ENCODE data around the gene ATXN2. TPM values are rescaled to one million over a fixed set of nuclear protein-coding genes. Genes with fewer than 3 reads are reported as not detected.
"Not testable (repeated sequence)": the region's sequence is repeated elsewhere in the genome, so short reads cannot be mapped to it uniquely, and the experiment has no call there.

The ATXN2 gene
- total RNA-seq, 2 donors from 2014 or later: 37.1 to 55.4 TPM

- peak overlapping the region; percentile 94 to 99 (median 97) for H3K27ac ChIP-seq
- no peaks in the 10 kb centered on the region for H3K27me3 ChIP-seq
- intact Hi-C loops (cut with DNase I): no loop called here
- peaks cover 28% of the 10 kb centered on the region for H3K4me1 ChIP-seq
- ATAC-seq (no peak), DNase-seq (no peak)
- no peaks in the 10 kb centered on the region for H3K36me3 ChIP-seq (replicated peaks in 1 of 2; ENCODE audit: insufficient read depth in 1 of 2, low read depth in 2 of 2)
- TF ChIP-seq CTCF (IDR thresholded peaks at IDR 0.05) (no peak), POLR2A (IDR thresholded peaks at IDR 0.05) (no peak)
- no peaks in the 10 kb centered on the region for H3K9me3 ChIP-seq
- H3K4me3 ChIP-seq: peak overlapping the region in 1 of 2 donors; percentile 53
- WGBS, 2 donors: 1 to 6% methylated on average over 5 of the region's 5 CpGs
Measured at GRCh38 chr12:111600205-111600642, 1.1 kb upstream of the ATXN2 start.

GRCh38 chr12:111599453-111600204, 514 bp upstream of the ATXN2 start:
- 1% methylated on average over 12 to 49 of the region's 56 CpGs for WGBS, 2 donors
- no peaks in the 10 kb centered on the region for H3K36me3 ChIP-seq (replicated peaks in 1 of 2; ENCODE audit: insufficient read depth in 1 of 2, low read depth in 2 of 2)

GRCh38 chr12:111597831-111598636, 1.1 kb downstream of the ATXN2 start:
- H3K27ac ChIP-seq: peak overlapping the region; percentile 94 to 99 (median 97)
- TF ChIP-seq CTCF (IDR thresholded peaks at IDR 0.05) (no peak), POLR2A (IDR thresholded peaks at IDR 0.05) (no peak)
- no peaks in the 10 kb centered on the region for H3K9me3 ChIP-seq
- intact Hi-C loops (cut with DNase I): no loop called here
- H3K4me3 ChIP-seq: peak overlapping the region; percentile 81 to 99
- DNase-seq (peak; percentile 40 to 62 (median 48)), ATAC-seq (peak; percentile 30)
- peaks cover 40% of the 10 kb centered on the region for H3K4me1 ChIP-seq
- WGBS, 2 donors: 0% methylated on average over 66 of the region's 67 CpGs; no CpG with 5 or more reads in 1 of the 2 donors
- H3K36me3 ChIP-seq (replicated peaks in 1 of 2; ENCODE audit: insufficient read depth in 1 of 2, low read depth in 2 of 2): no peaks in the 10 kb centered on the region
- H3K27me3 ChIP-seq: no peaks in the 10 kb centered on the region

More at GRCh38 chr12:111599453-111600204, 514 bp upstream of the ATXN2 start:
- ATAC-seq (peak; percentile 84), DNase-seq (peak; percentile 84 to 88 (median 86))
- no peaks in the 10 kb centered on the region for H3K9me3 ChIP-seq
- TF ChIP-seq CTCF (IDR thresholded peaks at IDR 0.05): no peak
- peak; percentile 66 to 93 (median 92) for TF ChIP-seq POLR2A (IDR thresholded peaks at IDR 0.05)
- H3K4me3 ChIP-seq: peak overlapping the region; percentile 53 to 81
- intact Hi-C loops (cut with DNase I): no loop called here
- peak overlapping the region; percentile 94 to 99 (median 97) for H3K27ac ChIP-seq
- H3K27me3 ChIP-seq: no peaks in the 10 kb centered on the region
- H3K4me1 ChIP-seq: peaks cover 31% of the 10 kb centered on the region

GRCh38 chr12:111596985-111597830, 1.9 kb downstream of the ATXN2 start:
- WGBS, 2 donors: 3 to 7% methylated on average over 22 to 33 of the region's 33 CpGs
- no peak for TF ChIP-seq CTCF (IDR thresholded peaks at IDR 0.05)
- TF ChIP-seq POLR2A (IDR thresholded peaks at IDR 0.05): peak in 2 of 3 donors; percentile 30 to 50
- Histone ChIP-seq H3K9me3 (no peaks in the 10 kb centered on the region), H3K4me3 (peak overlapping the region; percentile 81 to 99), H3K27me3 (no peaks in the 10 kb centered on the region), H3K4me1 (peaks cover 40% of the 10 kb centered on the region), H3K36me3 (replicated peaks in 1 of 2; ENCODE audit: insufficient read depth in 1 of 2, low read depth in 2 of 2) (no peaks in the 10 kb centered on the region), H3K27ac (peak overlapping the region; percentile 94 to 99 (median 97))
- intact Hi-C loops (cut with DNase I): no loop called here
- peak; percentile 61 to 80 (median 74) for DNase-seq
- peak; percentile 34 for ATAC-seq

- H3K36me3 ChIP-seq (replicated peaks in 1 of 2; ENCODE audit: insufficient read depth in 1 of 2, low read depth in 2 of 2); H3K4me3 ChIP-seq; ATAC-seq; H3K27me3 ChIP-seq; H3K27ac ChIP-seq; DNase-seq; intact Hi-C loops (cut with DNase I); H3K9me3 ChIP-seq: not testable (repeated sequence)
- peaks cover 53% of the 10 kb centered on the region for H3K4me1 ChIP-seq
- 84 to 88% methylated on average over 13 to 15 of the region's 15 CpGs for WGBS, 2 donors
Measured at GRCh38 chr12:111595341-111595835, 3.7 kb downstream of the ATXN2 start.

GRCh38 chr12:111591399-111592010, 7.6 kb downstream of the ATXN2 start:
- H3K4me3 ChIP-seq: not testable (repeated sequence)

More at GRCh38 chr12:111591399-111592010, 7.6 kb downstream of the ATXN2 start:
- intact Hi-C loops (cut with DNase I); H3K9me3 ChIP-seq; H3K27ac ChIP-seq; H3K27me3 ChIP-seq; H3K36me3 ChIP-seq (replicated peaks in 1 of 2; ENCODE audit: insufficient read depth in 1 of 2, low read depth in 2 of 2); ATAC-seq; DNase-seq: not testable (repeated sequence)
- H3K4me1 ChIP-seq: peaks cover 48% of the 10 kb centered on the region
- WGBS, 2 donors: 86 to 90% methylated on average over 6 of the region's 6 CpGs

All from body of pancreas (tissue), 4 donors.